Glutamatergic neuron (in vitro differentiated cells): ENCODE data around the gene RAB30. TPM values are rescaled to one million over a fixed set of nuclear protein-coding genes. Genes with fewer than 3 reads are reported as not detected.

ENCODE experiments used
- DNase-seq: peaks from one replicate; pipeline ENCODE4 v3.0.0; 2022
- H3K27ac Mint-ChIP-seq: one replicate; pipeline ENCODE4 v1.8.0; 2020; ENCODE audit warnings: mild to moderate bottlenecking, mixed read lengths, inconsistent platforms; ENCODE audit not compliant: unreplicated experiment
- H3K27me3 Mint-ChIP-seq: one replicate; pipeline ENCODE4 v1.8.0; 2020; ENCODE audit warnings: mild to moderate bottlenecking, moderate library complexity, mixed read lengths, inconsistent platforms; ENCODE audit not compliant: unreplicated experiment
- H3K36me3 Mint-ChIP-seq: one replicate; pipeline ENCODE4 v1.8.0; 2020; ENCODE audit warnings: mild to moderate bottlenecking, mixed read lengths, inconsistent platforms; ENCODE audit not compliant: unreplicated experiment
- H3K4me1 Mint-ChIP-seq: one replicate; pipeline ENCODE4 v1.8.0; 2020; ENCODE audit warnings: mild to moderate bottlenecking, low read depth, mixed read lengths, inconsistent platforms; ENCODE audit not compliant: unreplicated experiment
- H3K4me3 Mint-ChIP-seq: one replicate; pipeline ENCODE4 v1.8.0; 2020; ENCODE audit warnings: mild to moderate bottlenecking, mixed read lengths, inconsistent platforms; ENCODE audit not compliant: unreplicated experiment
- H3K9me3 Mint-ChIP-seq: one replicate; pipeline ENCODE4 v1.8.0; 2020; ENCODE audit warnings: mild to moderate bottlenecking, moderate library complexity, mixed read lengths, inconsistent platforms; ENCODE audit not compliant: unreplicated experiment
- CTCF ChIP-seq: fragments of 200-600 bp; sonication (generic); IDR thresholded peaks from one replicate; pipeline ENCODE4 v1.5.0; 2021; ENCODE audit not compliant: partially characterized antibody, unreplicated experiment
- total RNA-seq: library from RNA; stranded (reverse); fragmentation: NEBNext Ultra II Directional; extraction: Animal tissue kit (Norgen Biotek cat#: 25700); gene quantifications from one replicate; pipeline ENCODE4 v1.2.1, GENCODE V29; 2021; ENCODE audit not compliant: unreplicated experiment

Gene RAB30
- total RNA-seq, 1 donor from 2014 or later = 59.4 TPM

GRCh38 chr11:82939456-82939855 is 132.2 kb downstream of the RAB30 start:
- no peak overlapping the region for H3K4me3 Mint-ChIP-seq

DNA sequence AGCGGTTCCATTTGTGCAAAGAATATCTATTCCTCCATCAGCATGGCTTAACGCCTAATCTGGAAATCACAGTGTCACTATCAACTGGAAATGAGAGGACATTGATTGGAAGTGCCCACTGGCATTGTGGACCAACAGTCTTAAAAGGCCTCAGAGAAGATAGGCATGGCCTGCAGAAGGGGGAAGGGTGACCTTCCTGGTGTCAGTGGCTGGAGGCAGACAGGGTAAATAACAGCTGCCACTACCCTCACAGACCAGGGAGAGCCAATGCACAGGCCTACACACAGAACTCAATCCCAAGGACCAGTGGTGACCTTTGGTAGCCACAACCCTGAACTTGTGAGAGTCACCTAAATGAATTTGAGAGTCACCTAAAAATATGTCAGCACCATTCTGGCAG is 134.1 kb downstream of the RAB30 start:
- no peak overlapping the region for H3K27ac Mint-ChIP-seq
- no peak for TF ChIP-seq CTCF
- no peak for DNase-seq

More at GRCh38 chr11:82939456-82939855, 132.2 kb downstream of the RAB30 start:
- H3K27ac Mint-ChIP-seq = no peak overlapping the region
- no peak for DNase-seq
- H3K9me3 Mint-ChIP-seq = peaks cover 9% of the 10 kb centered on the region
- no peaks in the 10 kb centered on the region for H3K4me1 Mint-ChIP-seq
- no peaks in the 10 kb centered on the region for H3K27me3 Mint-ChIP-seq
- no peak for TF ChIP-seq CTCF
- peaks cover 9% of the 10 kb centered on the region for H3K36me3 Mint-ChIP-seq

GRCh38 chr11:82936261-82936660 is 135.4 kb downstream of the RAB30 start:
- no peak overlapping the region for H3K27ac Mint-ChIP-seq
- H3K4me1 Mint-ChIP-seq = no peaks in the 10 kb centered on the region
- peaks cover 3% of the 10 kb centered on the region for H3K9me3 Mint-ChIP-seq
- H3K4me3 Mint-ChIP-seq = no peak overlapping the region
- no peaks in the 10 kb centered on the region for H3K27me3 Mint-ChIP-seq
- peaks cover 4% of the 10 kb centered on the region for H3K36me3 Mint-ChIP-seq
- no peak for DNase-seq
- TF ChIP-seq CTCF = no peak

More for the DNA sequence above, 134.1 kb downstream of the RAB30 start:
- peaks cover 9% of the 10 kb centered on the region for H3K36me3 Mint-ChIP-seq
- no peaks in the 10 kb centered on the region for H3K4me1 Mint-ChIP-seq
- no peak overlapping the region for H3K4me3 Mint-ChIP-seq
- H3K27me3 Mint-ChIP-seq = no peaks in the 10 kb centered on the region
- H3K9me3 Mint-ChIP-seq = peaks cover 7% of the 10 kb centered on the region

DNA sequence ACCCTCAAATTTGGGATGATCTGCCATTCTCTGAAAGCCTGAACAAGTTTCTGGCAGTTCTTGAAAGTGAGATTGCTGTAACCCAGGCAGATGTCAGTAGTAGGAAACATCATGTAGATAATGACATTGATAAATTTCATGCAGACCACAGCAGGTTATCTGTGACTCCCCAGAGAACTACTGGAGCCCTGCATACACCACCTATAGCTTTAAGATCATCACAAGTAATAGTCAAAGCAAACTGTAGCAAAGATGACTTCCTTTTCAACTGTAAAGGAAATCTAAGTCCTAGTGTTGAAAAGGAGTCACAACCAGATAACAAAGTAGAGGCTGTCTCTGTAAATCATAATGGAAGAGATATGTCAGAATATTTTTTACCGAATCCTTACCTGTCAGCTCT is 139.1 kb downstream of the RAB30 start:
- H3K27ac Mint-ChIP-seq = no peak overlapping the region
- H3K36me3 Mint-ChIP-seq = no peaks in the 10 kb centered on the region
- H3K4me3 Mint-ChIP-seq = no peak overlapping the region
- H3K4me1 Mint-ChIP-seq = no peaks in the 10 kb centered on the region
- H3K27me3 Mint-ChIP-seq = no peaks in the 10 kb centered on the region
- H3K9me3 Mint-ChIP-seq = no peaks in the 10 kb centered on the region
- no peak for DNase-seq
- no peak for TF ChIP-seq CTCF

DNA sequence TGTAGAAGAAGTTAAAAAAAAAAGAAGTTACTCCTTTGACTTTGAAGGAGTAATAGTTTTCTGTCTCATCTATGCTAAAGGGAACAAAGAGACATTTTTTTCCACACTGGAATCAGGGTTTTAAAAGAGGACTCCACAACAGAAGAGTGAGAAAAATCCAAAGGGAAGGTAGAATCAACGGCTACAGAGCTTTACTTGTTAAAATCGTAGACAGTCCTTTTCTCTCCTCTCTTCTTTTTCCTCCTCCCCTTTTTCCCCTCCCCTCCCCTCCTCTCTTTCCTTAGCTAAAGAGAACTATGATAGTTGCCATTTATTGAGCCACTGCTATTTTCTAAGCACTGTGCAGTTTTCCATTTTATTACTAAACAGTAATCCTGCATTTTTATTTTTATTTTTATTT is 141.0 kb downstream of the RAB30 start:
- Mint-ChIP-seq H3K27me3 (no peaks in the 10 kb centered on the region), H3K9me3 (no peaks in the 10 kb centered on the region), H3K27ac (no peak overlapping the region), H3K4me3 (no peak overlapping the region), H3K4me1 (no peaks in the 10 kb centered on the region), H3K36me3 (no peaks in the 10 kb centered on the region)
- no peak for DNase-seq
- TF ChIP-seq CTCF = no peak
